Measurements from ENCODE around the gene GALNT9.
"Not testable (repeated sequence)": the region's sequence is repeated elsewhere in the genome, so short reads cannot be mapped to it uniquely, and the experiment has no call there.

GALNT9 gene

GRCh38 chr12:132258543-132258942 is 70.8 kb downstream of the GALNT9 start:
- Histone ChIP-seq H3K4me3 (no peak overlapping the region), H3K4me2 (no peak overlapping the region), H3K27ac (no peak overlapping the region), H3K9ac (no peak overlapping the region), H3K36me3 (no peaks in the 10 kb centered on the region), H4K20me1 (no peaks in the 10 kb centered on the region), H3K4me1 (peaks cover 38% of the 10 kb centered on the region), H3K9me3 (no peaks in the 10 kb centered on the region), H3K27me3 (no peaks in the 10 kb centered on the region)
- no peak for TF ChIP-seq Cebpa-rat (IDR thresholded peaks at IDR 0.05)

DNA sequence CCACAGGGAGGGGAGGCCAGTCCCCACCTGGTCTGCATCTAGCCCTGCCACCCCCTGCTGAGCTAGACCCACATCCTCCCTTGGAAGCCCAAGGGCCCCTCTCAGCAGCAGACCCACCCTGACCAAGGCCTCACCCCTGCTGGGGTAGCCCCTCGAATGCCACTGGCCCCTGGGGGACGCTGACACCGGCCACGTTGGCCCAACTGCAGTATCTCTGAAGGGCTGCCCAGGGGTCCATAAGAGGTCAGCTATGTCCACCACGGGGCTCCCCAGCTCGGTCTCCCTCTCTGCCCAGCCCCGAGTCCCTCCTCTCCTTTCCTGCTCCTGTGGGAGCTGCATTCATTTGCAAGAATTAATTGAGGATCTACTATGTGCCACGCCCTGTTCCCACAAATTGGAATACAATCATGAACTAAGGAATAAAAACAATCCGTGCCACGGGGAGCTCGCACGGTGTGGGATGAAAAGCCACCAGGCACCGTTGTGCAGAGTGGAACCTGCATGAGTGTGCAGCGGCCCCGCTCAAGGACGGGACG is 71.4 kb downstream of the GALNT9 start:
- no peaks in the 10 kb centered on the region for H3K36me3 ChIP-seq
- no peak overlapping the region for H3K4me3 ChIP-seq
- H3K9ac ChIP-seq: no peak overlapping the region
- no peaks in the 10 kb centered on the region for H4K20me1 ChIP-seq
- no peak overlapping the region for H3K27ac ChIP-seq
- no peaks in the 10 kb centered on the region for H3K27me3 ChIP-seq
- H3K9me3 ChIP-seq: no peaks in the 10 kb centered on the region
- TF ChIP-seq Cebpa-rat (IDR thresholded peaks at IDR 0.05): no peak
- H3K4me2 ChIP-seq: no peak overlapping the region
- H3K4me1 ChIP-seq: peaks cover 32% of the 10 kb centered on the region

GRCh38 chr12:132257206-132257954 is 72.0 kb downstream of the GALNT9 start:
- no peak for TF ChIP-seq Cebpa-rat (IDR thresholded peaks at IDR 0.05)

GRCh38 chr12:132256646-132257045 is 72.7 kb downstream of the GALNT9 start:
- H3K4me2 ChIP-seq: no peak overlapping the region
- H4K20me1 ChIP-seq: no peaks in the 10 kb centered on the region
- TF ChIP-seq Cebpa-rat (IDR thresholded peaks at IDR 0.05): no peak
- no peaks in the 10 kb centered on the region for H3K27me3 ChIP-seq
- peaks cover 22% of the 10 kb centered on the region for H3K4me1 ChIP-seq
- no peak overlapping the region for H3K4me3 ChIP-seq
- H3K36me3 ChIP-seq: no peaks in the 10 kb centered on the region
- H3K9me3 ChIP-seq: no peaks in the 10 kb centered on the region
- H3K9ac ChIP-seq: no peak overlapping the region
- no peak overlapping the region for H3K27ac ChIP-seq

More at GRCh38 chr12:132257206-132257954, 72.0 kb downstream of the GALNT9 start:
- Histone ChIP-seq H3K4me3 (no peak overlapping the region), H4K20me1 (no peaks in the 10 kb centered on the region), H3K4me2 (no peak overlapping the region), H3K27ac (no peak overlapping the region), H3K36me3 (no peaks in the 10 kb centered on the region), H3K9ac (no peak overlapping the region), H3K27me3 (no peaks in the 10 kb centered on the region), H3K9me3 (no peaks in the 10 kb centered on the region), H3K4me1 (peaks cover 28% of the 10 kb centered on the region)

- peaks cover 12% of the 10 kb centered on the region for H3K4me1 ChIP-seq
These were observed 73.7 kb downstream of the GALNT9 start for GRCh38 chr12:132255642-132256041.

DNA sequence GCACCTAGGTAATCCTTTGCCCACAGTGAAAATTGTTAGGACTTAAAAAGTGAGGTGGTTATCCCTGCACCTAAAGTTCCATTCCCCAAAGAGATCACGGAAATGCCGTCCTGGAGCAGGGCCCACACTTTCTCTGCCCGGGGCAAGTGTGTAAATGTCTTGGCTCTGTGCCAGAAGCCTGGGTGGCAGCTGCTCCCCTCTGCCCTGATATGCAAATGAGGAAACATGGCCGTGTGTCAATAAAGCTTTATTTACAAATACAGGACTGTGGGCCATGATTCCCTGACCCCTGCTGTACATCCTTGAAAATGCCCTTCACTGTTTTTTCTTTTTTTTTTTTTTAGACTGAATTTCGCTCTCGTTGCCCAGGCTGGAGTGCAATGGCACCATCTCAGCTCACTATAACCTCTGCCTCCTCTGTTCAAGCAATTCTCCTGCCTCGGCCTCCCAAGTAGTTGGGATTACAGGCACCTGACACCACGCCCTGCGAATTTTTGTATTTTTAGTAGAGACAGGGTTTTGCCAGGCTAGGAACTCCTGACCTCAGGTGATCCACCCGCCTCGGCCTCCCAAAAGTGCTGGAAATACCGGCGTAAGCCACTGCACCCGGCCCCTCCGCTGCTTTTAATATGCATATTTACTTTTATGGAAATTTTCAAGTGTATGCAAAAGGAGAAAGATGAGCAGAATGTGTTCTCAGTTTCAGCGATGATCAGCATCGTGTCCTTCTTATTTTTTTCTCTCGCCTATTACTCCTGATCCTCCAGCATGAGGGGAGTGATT is 75.5 kb downstream of the GALNT9 start:
- no peak for TF ChIP-seq Cebpa-rat (IDR thresholded peaks at IDR 0.05)
- Histone ChIP-seq H4K20me1 (no peaks in the 10 kb centered on the region), H3K9me3 (no peaks in the 10 kb centered on the region), H3K27ac (no peak overlapping the region), H3K36me3 (no peaks in the 10 kb centered on the region), H3K27me3 (no peaks in the 10 kb centered on the region), H3K9ac (no peak overlapping the region), H3K4me3 (no peak overlapping the region), H3K4me1 (peaks cover 12% of the 10 kb centered on the region), H3K4me2 (no peak overlapping the region)

More at GRCh38 chr12:132255642-132256041, 73.7 kb downstream of the GALNT9 start:
- Histone ChIP-seq H3K4me3 (no peak overlapping the region), H3K4me2 (no peak overlapping the region), H3K27ac (no peak overlapping the region), H3K36me3 (no peaks in the 10 kb centered on the region), H3K9ac (no peak overlapping the region), H3K9me3 (no peaks in the 10 kb centered on the region), H4K20me1 (no peaks in the 10 kb centered on the region), H3K27me3 (no peaks in the 10 kb centered on the region)
- TF ChIP-seq Cebpa-rat (IDR thresholded peaks at IDR 0.05): no peak

- H3K27ac ChIP-seq, H3K9me3 ChIP-seq, H3K36me3 ChIP-seq, H3K27me3 ChIP-seq, H4K20me1 ChIP-seq, H3K4me2 ChIP-seq, H3K4me3 ChIP-seq, H3K9ac ChIP-seq: not testable (repeated sequence)
- peaks cover 19% of the 10 kb centered on the region for H3K4me1 ChIP-seq
These were observed 76.4 kb downstream of the GALNT9 start for GRCh38 chr12:132252981-132253380.

DNA sequence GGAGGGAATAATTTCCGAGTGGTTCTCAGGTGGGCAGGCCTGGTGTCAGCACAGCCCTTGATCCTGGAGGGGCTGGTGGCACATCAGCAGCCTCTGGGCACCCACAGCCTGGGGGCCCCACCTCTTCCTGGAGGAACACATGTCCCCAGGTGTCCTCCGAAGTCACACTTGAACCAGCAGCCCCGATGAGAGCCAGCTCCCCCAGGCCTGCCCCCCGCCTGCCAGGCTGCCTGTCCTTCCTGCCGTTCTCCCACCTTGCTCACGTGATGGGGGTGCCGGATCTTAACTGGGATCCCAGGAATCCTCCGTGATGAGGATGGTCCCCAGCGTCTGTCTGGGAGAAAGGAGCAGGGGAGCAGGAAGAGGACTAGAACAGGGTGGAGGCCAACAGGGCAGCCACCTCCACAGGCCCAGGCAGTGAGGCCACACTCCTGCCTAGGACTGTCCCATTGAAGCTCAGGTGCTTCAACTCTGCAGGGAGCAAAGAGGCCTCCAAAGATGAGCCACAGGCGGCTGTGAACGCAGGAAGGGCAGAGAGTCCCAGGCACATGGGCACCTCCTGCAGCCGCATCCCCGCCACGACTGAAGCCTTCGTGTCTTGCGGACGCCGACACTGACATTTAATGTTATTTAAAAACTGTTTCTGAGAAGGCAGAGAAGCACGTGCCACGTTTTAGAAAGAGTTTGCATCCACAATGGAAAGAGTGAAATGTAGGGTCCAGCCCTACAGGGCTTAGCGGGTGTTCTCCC is 77.5 kb downstream of the GALNT9 start:
- H3K36me3 ChIP-seq: no peaks in the 10 kb centered on the region
- H3K27me3 ChIP-seq: no peaks in the 10 kb centered on the region
- H4K20me1 ChIP-seq: no peaks in the 10 kb centered on the region
- peaks cover 30% of the 10 kb centered on the region for H3K4me1 ChIP-seq
- H3K4me2 ChIP-seq: no peak overlapping the region
- H3K4me3 ChIP-seq: no peak overlapping the region
- H3K27ac ChIP-seq: no peak overlapping the region
- no peak overlapping the region for H3K9ac ChIP-seq
- TF ChIP-seq Cebpa-rat (IDR thresholded peaks at IDR 0.05): no peak
- H3K9me3 ChIP-seq: no peaks in the 10 kb centered on the region

- peaks cover 36% of the 10 kb centered on the region for H3K4me1 ChIP-seq
- no peaks in the 10 kb centered on the region for H4K20me1 ChIP-seq
- H3K36me3 ChIP-seq: no peaks in the 10 kb centered on the region
- H3K4me3 ChIP-seq: no peak overlapping the region
- no peak overlapping the region for H3K9ac ChIP-seq
- no peak for TF ChIP-seq Cebpa-rat (IDR thresholded peaks at IDR 0.05)
- H3K27me3 ChIP-seq: no peaks in the 10 kb centered on the region
- H3K4me2 ChIP-seq: no peak overlapping the region
- H3K9me3 ChIP-seq: no peaks in the 10 kb centered on the region
- no peak overlapping the region for H3K27ac ChIP-seq
These were observed 78.1 kb downstream of the GALNT9 start for GRCh38 chr12:132251310-132251709.
